ENCODE measurements around the gene GTPBP1.

The GTPBP1 gene

GRCh38 chr22:38712486-38713207 lies 6.9 kb downstream of the GTPBP1 start:
- peaks cover 87% of the 10 kb centered on the region for H3K36me3 ChIP-seq
- no peaks in the 10 kb centered on the region for H3K9me3 ChIP-seq (ENCODE audit: severe bottlenecking)
- H3K27me3 ChIP-seq (ENCODE audit: insufficient read depth, low read depth, severe bottlenecking): no peaks in the 10 kb centered on the region
- TF ChIP-seq CTCF (IDR thresholded peaks at IDR 0.05; ENCODE audit: low read depth, low read length): no peak
- no peak for DNase-seq
- H3K4me3 ChIP-seq (ENCODE audit: low read depth, low read length): no peak overlapping the region
- no peak overlapping the region for H3K27ac ChIP-seq

- Histone ChIP-seq H3K9me3 (ENCODE audit: severe bottlenecking) (no peaks in the 10 kb centered on the region), H3K27ac (no peak overlapping the region), H3K4me3 (ENCODE audit: low read depth, low read length) (no peak overlapping the region), H3K27me3 (ENCODE audit: insufficient read depth, low read depth, severe bottlenecking) (no peaks in the 10 kb centered on the region), H3K36me3 (peaks cover 90% of the 10 kb centered on the region)
- no peak for TF ChIP-seq CTCF (IDR thresholded peaks at IDR 0.05; ENCODE audit: low read depth, low read length)
- DNase-seq: no peak
Measured at GRCh38 chr22:38713921-38714320, 8.2 kb downstream of the GTPBP1 start.

- H3K4me3 ChIP-seq (ENCODE audit: low read depth, low read length): no peak overlapping the region
- DNase-seq: no peak
- no peak overlapping the region for H3K27ac ChIP-seq
- no peak for TF ChIP-seq CTCF (IDR thresholded peaks at IDR 0.05; ENCODE audit: low read depth, low read length)
- no peaks in the 10 kb centered on the region for H3K9me3 ChIP-seq (ENCODE audit: severe bottlenecking)
- H3K27me3 ChIP-seq (ENCODE audit: insufficient read depth, low read depth, severe bottlenecking): no peaks in the 10 kb centered on the region
- H3K36me3 ChIP-seq: peaks cover 83% of the 10 kb centered on the region
Measured at GRCh38 chr22:38715176-38715764, 9.5 kb downstream of the GTPBP1 start.

- Histone ChIP-seq H3K4me3 (ENCODE audit: low read depth, low read length) (no peak overlapping the region), H3K27ac (no peak overlapping the region), H3K9me3 (ENCODE audit: severe bottlenecking) (no peaks in the 10 kb centered on the region), H3K36me3 (peaks cover 83% of the 10 kb centered on the region), H3K27me3 (ENCODE audit: insufficient read depth, low read depth, severe bottlenecking) (no peaks in the 10 kb centered on the region)
- TF ChIP-seq CTCF (IDR thresholded peaks at IDR 0.05; ENCODE audit: low read depth, low read length): no peak
- no peak for DNase-seq
Measured at GRCh38 chr22:38715852-38716251, 10.1 kb downstream of the GTPBP1 start.

GRCh38 chr22:38716271-38716670 lies 10.5 kb downstream of the GTPBP1 start:
- H3K27me3 ChIP-seq (ENCODE audit: insufficient read depth, low read depth, severe bottlenecking): no peaks in the 10 kb centered on the region
- no peak overlapping the region for H3K27ac ChIP-seq
- no peak for TF ChIP-seq CTCF (IDR thresholded peaks at IDR 0.05; ENCODE audit: low read depth, low read length)
- H3K4me3 ChIP-seq (ENCODE audit: low read depth, low read length): no peak overlapping the region
- DNase-seq: no peak
- peaks cover 83% of the 10 kb centered on the region for H3K36me3 ChIP-seq
- H3K9me3 ChIP-seq (ENCODE audit: severe bottlenecking): no peaks in the 10 kb centered on the region

Data from WERI-Rb-1 (cell line).